NCI-H1436 treated with DMSO at 0.1 percent for 48 hours (cell line): Measurements from ENCODE around the gene LYRM1.
"Not testable (repeated sequence)": the region's sequence is repeated elsewhere in the genome, so short reads cannot be mapped to it uniquely, and the experiment has no call there.

Experiments
- DNase-seq: peaks from one replicate; lab custom pipeline; 2025; lab: John Stamatoyannopoulos, UW

LYRM1 gene

DNA sequence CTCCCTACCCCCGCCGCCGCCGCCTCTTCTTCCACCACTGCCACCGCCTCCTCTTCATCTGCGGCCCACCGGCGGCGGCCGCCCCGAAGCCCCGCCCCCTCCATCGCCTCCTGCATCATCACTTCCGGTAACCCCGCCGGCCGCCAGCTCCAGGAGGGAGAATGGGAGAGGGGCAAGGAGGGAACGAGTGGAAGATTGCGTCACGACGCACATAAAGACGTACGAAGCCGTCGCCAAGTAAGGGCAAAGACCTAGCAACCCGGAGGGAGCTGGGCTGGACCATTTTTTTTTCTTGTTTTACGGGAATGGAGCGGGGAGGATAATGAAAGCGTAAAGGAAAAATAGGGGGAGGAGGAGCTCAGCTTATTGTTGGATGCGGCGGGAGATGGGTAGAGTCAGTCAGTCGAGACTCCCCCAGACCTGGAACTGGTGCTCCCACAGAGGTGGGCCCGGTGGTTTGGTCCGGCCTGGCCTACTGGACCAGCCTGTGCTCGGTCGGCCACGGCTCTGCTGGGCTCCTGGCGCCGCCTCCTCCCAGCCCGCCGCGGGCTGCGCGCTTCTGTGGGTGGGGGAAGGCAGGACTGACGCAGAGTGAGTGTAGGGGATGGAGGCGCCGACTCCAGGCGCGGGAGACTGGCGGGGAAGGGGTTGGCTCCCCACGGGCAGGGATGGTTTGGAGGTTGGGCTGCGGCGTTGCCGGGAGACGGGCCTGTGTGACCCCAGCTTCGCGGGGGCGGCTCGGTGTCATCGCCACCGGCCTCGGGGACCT lies at the start of gene LYRM1, which contains the start of gene DCUN1D3:
LYRM1 (plus strand) TSS at position 473 of the 769 bp plus-strand sequence. CDS start 14,785 bp downstream, outside the sequence.
DCUN1D3 (minus strand) TSS at position 60 of the 769 bp plus-strand sequence. CDS start 37,820 bp downstream, outside the sequence.
- DNase-seq, result peak; percentile 82

DNA sequence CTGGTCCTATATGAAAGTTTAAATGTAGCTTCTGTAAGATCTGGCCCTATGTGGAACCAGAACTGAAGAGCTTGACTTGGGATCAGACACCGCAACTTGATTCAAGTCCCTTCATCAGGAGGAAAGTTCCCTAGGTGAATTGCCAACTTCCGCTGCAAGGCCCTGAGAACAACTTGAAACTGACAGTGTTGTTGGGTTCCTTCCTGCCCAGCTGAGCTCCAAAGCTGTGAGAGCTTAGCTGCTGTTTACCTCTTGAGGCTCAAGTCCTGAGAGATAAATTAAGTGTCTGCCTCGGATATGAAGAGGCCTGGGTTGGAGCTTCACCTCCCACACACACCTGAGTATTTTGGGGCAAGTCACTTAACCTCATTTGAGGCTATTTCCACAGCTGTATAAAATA lies 49.6 kb upstream of the LYRM1 start:
- no peak for DNase-seq

DNA sequence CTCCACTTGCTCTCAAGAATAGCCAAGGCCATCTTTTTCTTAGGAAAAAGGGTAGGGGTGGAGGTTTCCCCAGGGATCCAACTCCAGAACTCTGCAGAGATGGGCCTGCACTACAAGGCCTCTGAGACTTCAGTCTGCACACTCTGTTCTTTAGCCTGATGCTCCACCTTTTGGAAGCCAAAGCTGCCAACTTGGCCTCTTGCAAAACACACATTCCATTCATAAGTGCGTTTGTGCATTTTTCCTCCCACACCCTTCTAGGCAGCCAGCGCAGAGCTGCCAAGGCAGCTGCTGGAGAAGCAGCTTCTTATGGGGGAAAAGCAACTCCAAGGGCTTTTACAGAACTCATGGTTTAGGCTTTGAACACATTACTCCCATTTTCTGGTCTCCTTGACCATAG lies 49.0 kb upstream of the LYRM1 start:
- no peak for DNase-seq

DNA sequence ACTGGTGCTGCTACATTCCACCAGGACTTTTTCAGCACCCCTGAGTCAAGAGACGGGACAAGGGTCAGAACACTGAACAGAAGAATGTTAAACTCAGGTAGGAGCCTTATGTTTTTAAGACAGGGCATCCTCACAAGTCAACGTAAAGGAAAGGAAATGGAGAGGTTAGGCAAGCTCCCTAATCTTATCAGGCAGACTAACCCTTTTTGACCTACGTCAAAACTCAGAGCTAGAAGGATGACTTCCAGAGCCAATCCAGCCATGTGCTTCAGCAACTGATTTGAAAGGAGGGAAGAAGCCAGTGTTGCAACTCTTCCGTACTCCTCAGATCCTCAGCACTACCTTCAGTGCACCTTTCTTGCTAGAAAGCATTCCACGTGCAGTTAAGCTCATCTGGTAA lies 47.4 kb upstream of the LYRM1 start:
- no peak for DNase-seq

- no peak for DNase-seq
Measured at GRCh38 chr16:20853981-20854620, 46.5 kb upstream of the LYRM1 start.

GRCh38 chr16:20854963-20855362 lies 45.6 kb upstream of the LYRM1 start:
- DNase-seq, result no peak

DNA sequence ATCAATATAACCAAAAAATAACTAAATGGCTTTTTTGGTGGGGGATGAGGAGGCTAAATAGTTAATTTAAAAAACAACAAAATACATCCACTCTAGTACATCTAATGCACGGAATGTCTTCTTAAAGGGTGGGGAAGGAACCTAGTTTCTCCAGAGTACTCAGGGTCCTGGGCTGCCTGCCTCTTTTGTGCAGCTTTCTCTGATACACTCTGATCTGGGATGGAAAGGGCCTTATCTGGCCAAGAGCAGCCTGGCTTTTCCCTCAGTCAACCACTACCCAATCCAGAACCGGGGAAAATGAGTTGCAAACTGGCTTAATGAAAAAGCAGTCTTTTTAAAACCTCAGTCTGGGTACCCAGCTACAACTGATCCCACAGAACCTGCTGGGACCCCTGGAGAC lies 43.3 kb upstream of the LYRM1 start:
- no peak for DNase-seq

GRCh38 chr16:20859229-20859628 lies 41.3 kb upstream of the LYRM1 start:
- no peak for DNase-seq

DNA sequence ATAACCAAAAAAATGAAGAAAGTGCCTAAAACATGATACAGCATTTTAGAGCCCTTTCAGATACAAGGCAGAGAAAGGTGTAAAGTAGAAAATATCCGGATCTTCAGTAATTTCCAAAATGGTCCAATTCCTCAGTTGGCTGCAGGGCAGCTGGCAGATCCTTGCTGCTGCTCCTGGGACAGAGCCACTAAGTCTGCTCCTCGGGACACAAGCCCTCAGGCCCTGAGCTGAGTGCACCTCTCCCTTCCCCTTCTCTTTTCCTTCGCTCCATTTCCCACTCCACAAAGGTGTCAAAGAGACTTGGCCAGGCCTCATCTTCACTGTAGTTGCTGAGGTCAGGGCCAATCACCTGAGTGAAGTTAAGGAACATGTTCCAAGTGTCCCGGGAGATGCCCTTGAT lies 40.9 kb upstream of the LYRM1 start:
- no peak for DNase-seq

DNA sequence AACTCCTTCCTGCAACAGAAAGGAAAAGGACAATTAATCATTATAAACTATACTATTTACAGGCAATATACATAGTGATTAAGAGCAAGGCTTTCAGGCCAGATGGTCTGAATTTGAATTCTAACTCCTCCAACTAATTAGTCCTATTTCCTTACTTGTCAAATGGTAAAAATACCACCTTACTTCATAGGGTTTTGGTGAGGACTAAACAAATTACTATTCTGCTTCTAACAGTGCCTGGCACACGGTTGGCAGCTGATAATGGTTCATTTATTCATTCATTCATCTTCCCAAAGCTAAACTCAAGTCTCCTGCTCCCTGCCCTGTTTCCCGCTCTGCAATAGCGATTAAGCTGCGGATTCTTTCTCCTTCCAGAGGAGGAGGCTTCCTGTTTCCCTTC lies 40.2 kb upstream of the LYRM1 start:
- DNase-seq, result no peak

DNA sequence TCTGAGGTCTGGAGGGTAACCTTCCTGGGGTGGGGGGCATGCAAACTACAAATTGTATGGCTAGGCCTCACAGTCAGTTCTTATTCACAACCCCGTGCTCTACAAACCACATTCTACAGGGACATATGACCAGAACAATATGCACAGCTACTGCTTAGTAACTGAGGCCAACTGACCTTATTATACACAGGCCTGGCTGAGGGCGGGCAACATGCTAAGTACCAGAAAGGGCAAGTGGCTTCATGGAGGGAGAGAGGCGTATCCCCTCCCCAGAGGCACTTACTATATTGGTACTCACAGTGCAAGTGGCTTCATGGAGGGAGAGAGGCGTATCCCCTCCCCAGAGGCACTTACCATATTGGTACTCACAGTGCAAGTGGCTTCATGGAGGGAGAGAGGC lies 39.6 kb upstream of the LYRM1 start:
- not testable (repeated sequence) for DNase-seq

DNA sequence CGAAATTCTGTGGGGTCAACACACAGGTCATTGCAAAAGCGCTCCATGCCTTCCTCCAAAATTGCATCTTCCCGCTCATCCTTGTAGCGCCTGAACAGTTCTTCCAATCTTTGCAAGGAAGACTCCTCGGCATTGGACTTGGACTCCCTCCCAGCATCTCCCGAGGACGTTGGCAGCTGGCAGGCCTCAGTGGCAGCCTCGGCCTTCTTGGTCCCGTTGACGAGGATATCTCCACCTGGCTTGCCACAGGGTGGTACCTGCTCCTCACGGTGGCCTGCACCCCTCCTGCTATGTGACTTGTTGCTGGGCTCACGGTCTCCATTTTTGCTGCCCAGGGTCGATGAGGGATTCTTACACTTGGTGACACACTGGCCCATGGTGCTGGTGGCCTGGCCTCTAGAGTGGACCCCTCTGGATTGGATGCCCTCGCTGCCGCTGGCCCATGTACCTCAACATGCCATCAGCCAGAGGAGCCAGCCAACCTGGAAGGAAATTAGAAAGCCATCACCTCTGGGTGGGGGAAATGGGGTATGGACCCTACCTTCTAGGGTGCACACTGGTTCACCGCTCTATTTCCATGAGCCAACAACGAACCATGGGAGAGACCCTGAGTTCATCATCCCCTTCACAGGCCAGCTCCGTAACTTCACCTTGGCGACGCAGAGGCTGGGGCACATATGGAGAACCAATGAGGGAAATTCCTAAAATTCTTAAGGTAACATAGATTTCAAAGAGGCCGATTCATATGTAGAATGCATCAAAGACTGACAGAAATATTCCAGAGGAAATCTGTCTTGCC lies 38.2 kb upstream of the LYRM1 start:
- no peak for DNase-seq

GRCh38 chr16:20864376-20864775 lies 36.2 kb upstream of the LYRM1 start:
- not testable (repeated sequence) for DNase-seq

GRCh38 chr16:20865420-20866131 lies 35.0 kb upstream of the LYRM1 start:
- DNase-seq, result no peak

DNA sequence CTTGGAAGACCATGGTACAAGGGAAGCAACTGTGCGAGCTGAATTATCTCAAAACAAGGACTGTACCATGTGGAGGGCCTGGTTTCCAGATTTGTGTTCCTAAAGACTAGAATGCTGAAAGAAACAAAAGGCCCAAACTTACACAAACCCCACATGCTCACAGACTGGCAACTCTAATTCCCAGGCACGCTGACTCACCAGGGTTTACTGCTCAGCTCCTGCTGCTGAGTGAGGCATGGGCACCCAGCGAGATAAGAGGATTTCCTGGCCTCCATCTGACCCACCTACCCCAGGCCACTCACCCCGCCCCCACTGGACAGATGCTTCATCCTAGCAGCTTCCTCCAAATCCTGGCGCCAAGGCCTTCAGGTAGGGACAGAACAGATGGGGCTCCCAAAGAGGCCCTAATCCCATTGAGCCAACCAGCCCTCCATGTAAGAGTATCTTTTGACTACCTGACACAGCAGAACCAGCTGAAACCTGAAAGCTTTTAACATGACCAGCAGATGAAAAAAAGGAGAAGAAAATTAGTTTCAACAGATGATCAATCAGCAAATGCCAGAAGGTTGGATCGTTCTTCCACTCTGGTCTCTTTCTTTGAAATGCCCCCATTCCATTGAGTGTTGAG lies 34.3 kb upstream of the LYRM1 start:
- DNase-seq, result no peak

GRCh38 chr16:20866801-20867200 lies 33.8 kb upstream of the LYRM1 start:
- no peak for DNase-seq

DNA sequence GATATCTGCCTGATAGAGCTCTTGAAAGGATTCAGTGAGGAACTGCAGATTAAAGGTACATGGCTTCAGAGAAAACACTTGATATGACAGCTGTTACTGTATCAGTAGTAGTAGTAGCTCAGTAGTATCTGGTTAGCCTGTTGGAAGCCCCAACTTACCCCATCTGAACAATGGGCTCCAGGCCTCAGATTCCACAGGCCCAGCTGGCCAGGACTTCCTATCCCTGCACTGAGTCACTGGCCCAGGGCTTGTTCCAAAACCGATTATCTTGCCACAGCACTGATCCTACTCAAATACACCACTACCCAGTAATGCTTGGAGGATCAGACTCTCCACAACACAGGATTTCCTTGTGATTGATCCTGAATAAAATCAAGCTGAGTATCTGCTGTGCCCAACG lies 33.0 kb upstream of the LYRM1 start:
- DNase-seq, result no peak

- DNase-seq, result no peak
Measured at GRCh38 chr16:20868890-20869289, 31.7 kb upstream of the LYRM1 start.

DNA sequence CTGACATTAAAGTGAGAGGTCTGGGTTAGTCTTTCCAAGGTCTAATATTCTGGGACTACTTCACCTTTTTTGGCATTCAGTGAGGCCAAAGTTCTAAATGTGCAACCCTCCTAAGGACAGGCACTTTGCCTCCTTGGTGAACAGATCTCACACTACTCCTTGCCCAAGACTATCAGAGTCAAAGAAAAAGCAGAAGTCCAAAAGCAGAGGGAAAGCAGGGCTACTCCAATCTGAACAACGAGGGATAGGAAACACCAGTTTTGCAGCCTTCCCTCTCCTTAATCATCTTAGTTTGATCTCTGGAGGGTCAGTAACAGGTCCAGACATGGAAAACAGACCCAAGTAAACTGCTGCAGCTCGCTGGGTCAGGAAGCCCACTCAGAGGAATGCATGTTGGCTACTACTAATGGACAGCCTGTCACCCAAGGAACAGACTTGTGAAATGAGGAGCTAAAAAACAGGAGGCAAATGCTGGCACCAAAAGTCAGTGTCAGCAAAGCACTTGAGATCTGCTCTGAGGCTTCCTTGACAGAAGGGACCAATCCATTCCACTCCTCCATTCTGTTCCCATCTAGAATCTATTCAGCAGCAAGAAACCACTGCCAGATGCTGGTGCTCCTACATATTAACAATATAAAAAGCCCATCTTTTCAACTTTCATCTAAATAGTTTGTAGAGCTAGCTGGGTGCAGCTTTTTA lies 30.3 kb upstream of the LYRM1 start:
- no peak for DNase-seq

GRCh38 chr16:20871258-20871657 lies 29.3 kb upstream of the LYRM1 start:
- no peak for DNase-seq
